WTC11 (cell line): ENCODE measurements around the gene NTSR1. TPM values are rescaled to one million over a fixed set of nuclear protein-coding genes. Genes with fewer than 3 reads are reported as not detected.

Experiments
- ATAC-seq: fragments of 200-7000 bp; cut with Tn5 transposase; 2 replicates; pipeline ENCODE4 v1.10.0; 2021; ENCODE audit warnings: mild to moderate bottlenecking, moderate library complexity
- CTCF ChIA-PET: fragments of 300-600 bp; sonication (Branson Sonifier 250); formaldehyde crosslinking; loops from one replicate; lab custom pipeline; 2021; ENCODE audit warnings: antibody characterized with exemption; lab: Charles Lee
- POLR2A ChIA-PET: fragments of 350-600 bp; sonication (Branson Sonifier 250); formaldehyde crosslinking; loops from one replicate; lab custom pipeline; 2021; ENCODE audit warnings: antibody characterized with exemption; lab: Charles Lee
- DNase-seq: peaks from one replicate; pipeline ENCODE4 v3.0.0; 2021; ENCODE audit warnings: low spot score
- H3K27ac Mint-ChIP-seq: 2 replicates; pipeline ENCODE4 v1.8.0; 2021; ENCODE audit warnings: mixed read lengths
- H3K27me3 Mint-ChIP-seq: 2 replicates; pipeline ENCODE4 v1.8.0; 2021; ENCODE audit warnings: low read depth, mild to moderate bottlenecking, moderate library complexity, mixed read lengths
- H3K36me3 Mint-ChIP-seq: 2 replicates; pipeline ENCODE4 v1.8.0; 2021; ENCODE audit warnings: mixed read lengths
- H3K4me1 Mint-ChIP-seq: 2 replicates; pipeline ENCODE4 v1.8.0; 2022; ENCODE audit warnings: mixed read lengths
- H3K4me3 Mint-ChIP-seq: 2 replicates; pipeline ENCODE4 v1.8.0; 2021; ENCODE audit warnings: mild to moderate bottlenecking, moderate library complexity, mixed read lengths
- H3K9me3 Mint-ChIP-seq: 2 replicates; pipeline ENCODE4 v1.8.0; 2021; ENCODE audit warnings: mixed read lengths
- CREB1 ChIP-seq: sonication (generic); formaldehyde crosslinking; IDR thresholded peaks from 2 replicates; pipeline ENCODE4 v1.8.0; 2023; ENCODE audit warnings: mild to moderate bottlenecking, missing genetic modification reagents
- ELF4 ChIP-seq: sonication (generic); formaldehyde crosslinking; IDR thresholded peaks from 2 replicates; pipeline ENCODE4 v1.8.1; 2022; ENCODE audit warnings: low read depth, mild to moderate bottlenecking, moderate library complexity, missing genetic modification reagents
- ETV6 ChIP-seq: sonication (generic); formaldehyde crosslinking; IDR thresholded peaks from 2 replicates; pipeline ENCODE4 v1.8.1; 2022; ENCODE audit warnings: mild to moderate bottlenecking, missing genetic modification reagents
- FOXJ3 ChIP-seq: sonication (generic); formaldehyde crosslinking; IDR thresholded peaks from 2 replicates; pipeline ENCODE4 v1.9.0; 2021; ENCODE audit warnings: missing genetic modification reagents, mild to moderate bottlenecking, borderline replicate concordance
- FOXK1 ChIP-seq: sonication (generic); formaldehyde crosslinking; IDR thresholded peaks from 2 replicates; pipeline ENCODE4 v1.8.0; 2022; ENCODE audit warnings: mild to moderate bottlenecking, moderate library complexity, missing genetic modification reagents
- FOXP1 ChIP-seq: sonication (generic); formaldehyde crosslinking; IDR thresholded peaks from 2 replicates; pipeline ENCODE4 v1.8.0; 2022; ENCODE audit warnings: missing genetic modification reagents, mild to moderate bottlenecking, moderate library complexity, borderline replicate concordance
- GABPB1 ChIP-seq: sonication (generic); formaldehyde crosslinking; IDR thresholded peaks from 2 replicates; pipeline ENCODE4 v1.8.1; 2023; ENCODE audit warnings: mild to moderate bottlenecking, missing genetic modification reagents
- IRF2 ChIP-seq: sonication (generic); formaldehyde crosslinking; IDR thresholded peaks from 2 replicates; pipeline ENCODE4 v1.8.0; 2022; ENCODE audit warnings: low read depth, missing genetic modification reagents, borderline replicate concordance
- NR2C2 ChIP-seq: sonication (generic); formaldehyde crosslinking; IDR thresholded peaks from 2 replicates; pipeline ENCODE4 v1.8.0; 2022; ENCODE audit warnings: mild to moderate bottlenecking, missing genetic modification reagents
- TCF7 ChIP-seq: sonication (generic); formaldehyde crosslinking; IDR thresholded peaks from 2 replicates; pipeline ENCODE4 v1.8.0; 2022; ENCODE audit warnings: mild to moderate bottlenecking, low read depth, missing genetic modification reagents, moderate library complexity
- ZBTB21 ChIP-seq: sonication (generic); formaldehyde crosslinking; IDR thresholded peaks from 2 replicates; pipeline ENCODE4 v1.8.1; 2023; ENCODE audit warnings: mild to moderate bottlenecking, missing genetic modification reagents, borderline replicate concordance
- ZNF138 ChIP-seq: sonication (generic); formaldehyde crosslinking; conservative IDR thresholded peaks from 2 replicates; pipeline ENCODE4 v1.8.1; 2022; ENCODE audit warnings: mild to moderate bottlenecking, moderate library complexity, missing genetic modification reagents
- ZNF317 ChIP-seq: sonication (generic); formaldehyde crosslinking; IDR thresholded peaks from 2 replicates; pipeline ENCODE4 v1.8.1; 2023; ENCODE audit warnings: low read depth, mild to moderate bottlenecking, moderate library complexity, missing genetic modification reagents, borderline replicate concordance
- ZNF423 ChIP-seq: fragments of 250-450 bp; sonication (Bioruptor Pico); IDR thresholded peaks from 2 replicates; pipeline ENCODE4 v2.1.2; 2022; ENCODE audit warnings: mild to moderate bottlenecking, moderate library complexity
- total RNA-seq: library from RNA; stranded (reverse); gene quantifications from 3 replicates; pipeline ENCODE4 v1.2.3, GENCODE V29; 2021
- TF ChIP-seq, protein P1 (sequence below): fragments of 200-600 bp; IDR thresholded peaks from 2 replicates; pipeline ENCODE4 v1.8.0; 2022; ENCODE audit warnings: antibody characterized with exemption
- TF ChIP-seq, protein P2 (sequence below): sonication (generic); formaldehyde crosslinking; IDR thresholded peaks from 2 replicates; pipeline ENCODE4 v1.8.0; 2022; ENCODE audit warnings: mild to moderate bottlenecking, missing genetic modification reagents
- TF ChIP-seq, protein P3 (sequence below): sonication (generic); formaldehyde crosslinking; IDR thresholded peaks from 2 replicates; pipeline ENCODE4 v1.8.0; 2022; ENCODE audit warnings: mild to moderate bottlenecking, missing genetic modification reagents
- TF ChIP-seq, protein P4 (sequence below): sonication (generic); formaldehyde crosslinking; IDR thresholded peaks from 2 replicates; pipeline ENCODE4 v1.8.0; 2022; ENCODE audit warnings: mild to moderate bottlenecking, missing genetic modification reagents

NTSR1 gene
- total RNA-seq, 1 experiment from 2014 or later = 0.63 TPM

DNA sequence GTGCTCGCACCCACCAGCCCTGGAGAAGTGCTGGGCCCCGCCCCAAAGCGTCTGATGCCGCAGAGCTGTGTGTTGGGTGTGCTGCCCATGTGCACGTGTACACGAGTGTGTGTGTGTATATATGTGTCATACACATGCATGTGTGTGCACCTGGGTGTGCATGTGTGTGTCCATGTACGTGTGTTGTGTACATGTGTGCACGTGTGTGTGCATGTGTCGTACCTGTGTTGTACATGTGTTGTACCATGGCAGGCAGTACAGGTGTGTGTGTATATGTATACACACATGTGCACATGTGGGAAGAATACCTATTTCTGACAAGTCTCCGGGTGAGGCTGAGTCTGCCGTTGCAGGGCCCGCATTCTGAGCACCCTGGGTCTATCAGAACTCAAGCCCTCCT is 81.4 kb downstream of the NTSR1 start:
- POLR2A ChIA-PET = interaction anchor here (0.7 kb wide), 1 partner anchor 40 kb away, joined by 3 read pairs; no protein-coding TSS in a partner anchor
- no peak for ATAC-seq
- Mint-ChIP-seq H3K27ac (no peak overlapping the region), H3K36me3 (no peaks in the 10 kb centered on the region), H3K4me3 (no peak overlapping the region), H3K27me3 (peaks cover 12% of the 10 kb centered on the region), H3K9me3 (no peaks in the 10 kb centered on the region), H3K4me1 (peaks cover 16% of the 10 kb centered on the region)
- CTCF ChIA-PET = interaction anchor here (1.0 to 3.2 kb wide), 10 partner anchors 7 to 290 kb away, joined by 3 to 38 read pairs (median 10); partner anchors contain the start of gene NTSR1
- TF ChIP-seq FOXK1 (CRISPR knock-in tag) (no peak), ZBTB21 (CRISPR knock-in tag) (no peak), ZNF138 (no peak), ZNF423 (CRISPR knock-in tag) (no peak), ELF4 (no peak), ZNF317 (CRISPR knock-in tag) (no peak), NR2C2 (CRISPR knock-in tag) (no peak), FOXP1 (CRISPR knock-in tag) (no peak), TCF7 (no peak), IRF2 (CRISPR knock-in tag) (no peak), FOXJ3 (CRISPR knock-in tag) (no peak), CREB1 (CRISPR knock-in tag) (no peak)
- TF ChIP-seq, protein P1, sequence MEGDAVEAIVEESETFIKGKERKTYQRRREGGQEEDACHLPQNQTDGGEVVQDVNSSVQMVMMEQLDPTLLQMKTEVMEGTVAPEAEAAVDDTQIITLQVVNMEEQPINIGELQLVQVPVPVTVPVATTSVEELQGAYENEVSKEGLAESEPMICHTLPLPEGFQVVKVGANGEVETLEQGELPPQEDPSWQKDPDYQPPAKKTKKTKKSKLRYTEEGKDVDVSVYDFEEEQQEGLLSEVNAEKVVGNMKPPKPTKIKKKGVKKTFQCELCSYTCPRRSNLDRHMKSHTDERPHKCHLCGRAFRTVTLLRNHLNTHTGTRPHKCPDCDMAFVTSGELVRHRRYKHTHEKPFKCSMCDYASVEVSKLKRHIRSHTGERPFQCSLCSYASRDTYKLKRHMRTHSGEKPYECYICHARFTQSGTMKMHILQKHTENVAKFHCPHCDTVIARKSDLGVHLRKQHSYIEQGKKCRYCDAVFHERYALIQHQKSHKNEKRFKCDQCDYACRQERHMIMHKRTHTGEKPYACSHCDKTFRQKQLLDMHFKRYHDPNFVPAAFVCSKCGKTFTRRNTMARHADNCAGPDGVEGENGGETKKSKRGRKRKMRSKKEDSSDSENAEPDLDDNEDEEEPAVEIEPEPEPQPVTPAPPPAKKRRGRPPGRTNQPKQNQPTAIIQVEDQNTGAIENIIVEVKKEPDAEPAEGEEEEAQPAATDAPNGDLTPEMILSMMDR = no peak
- TF ChIP-seq, protein P2, sequence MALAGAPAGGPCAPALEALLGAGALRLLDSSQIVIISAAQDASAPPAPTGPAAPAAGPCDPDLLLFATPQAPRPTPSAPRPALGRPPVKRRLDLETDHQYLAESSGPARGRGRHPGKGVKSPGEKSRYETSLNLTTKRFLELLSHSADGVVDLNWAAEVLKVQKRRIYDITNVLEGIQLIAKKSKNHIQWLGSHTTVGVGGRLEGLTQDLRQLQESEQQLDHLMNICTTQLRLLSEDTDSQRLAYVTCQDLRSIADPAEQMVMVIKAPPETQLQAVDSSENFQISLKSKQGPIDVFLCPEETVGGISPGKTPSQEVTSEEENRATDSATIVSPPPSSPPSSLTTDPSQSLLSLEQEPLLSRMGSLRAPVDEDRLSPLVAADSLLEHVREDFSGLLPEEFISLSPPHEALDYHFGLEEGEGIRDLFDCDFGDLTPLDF (CRISPR knock-in tag) = no peak
- no peak for DNase-seq

DNA sequence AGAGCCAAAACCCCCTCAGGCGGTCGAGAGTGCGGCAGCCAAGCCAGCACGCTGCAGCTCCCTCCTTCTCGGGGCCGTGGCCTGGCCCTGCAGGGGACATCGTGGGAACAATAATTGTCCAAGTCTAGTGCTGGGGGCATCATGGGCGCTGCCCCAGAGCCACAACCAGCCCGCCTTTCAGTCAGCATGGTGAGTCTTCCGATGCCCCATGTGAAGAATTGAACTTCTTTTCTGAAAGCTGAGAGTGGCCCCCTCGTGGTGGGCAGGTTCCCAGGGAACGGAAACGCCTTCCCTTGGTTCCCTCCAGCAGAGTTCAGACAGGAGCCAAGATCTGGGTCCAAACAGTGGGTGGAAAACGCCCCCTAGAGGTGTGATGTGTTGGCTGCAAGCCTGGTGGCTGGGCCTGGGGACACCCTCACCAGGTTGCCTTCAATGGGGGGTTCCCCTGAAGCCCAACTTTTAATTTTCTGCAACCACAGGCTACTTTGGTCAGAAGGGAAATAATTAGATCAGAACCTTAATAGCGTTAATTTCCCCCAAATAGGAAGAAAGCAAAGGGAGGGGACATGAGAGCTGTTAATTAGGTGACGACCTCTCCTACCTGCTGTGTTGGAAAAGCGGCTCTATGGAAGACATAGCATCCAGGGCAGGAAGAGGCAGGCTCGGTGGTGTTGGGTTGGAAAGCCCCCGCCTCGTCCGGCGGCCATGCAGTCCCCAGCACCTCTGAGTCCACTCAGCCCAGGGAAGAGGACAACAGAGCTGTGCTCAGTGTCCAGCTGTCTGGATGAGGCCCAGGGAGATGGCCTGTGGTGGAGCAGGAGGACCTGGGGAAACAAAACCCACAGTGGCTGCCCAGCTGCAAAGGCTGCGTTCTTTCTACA is 82.9 kb downstream of the NTSR1 start:
- TF ChIP-seq IRF2 (CRISPR knock-in tag) (no peak), ZNF423 (CRISPR knock-in tag) (peak; percentile 45; the same call in 1 of the 2 replicates), GABPB1 (peak; percentile 43; the same call in 1 of the 2 replicates), ETV6 (CRISPR knock-in tag) (peak; percentile 72)
- TF ChIP-seq, protein P3, sequence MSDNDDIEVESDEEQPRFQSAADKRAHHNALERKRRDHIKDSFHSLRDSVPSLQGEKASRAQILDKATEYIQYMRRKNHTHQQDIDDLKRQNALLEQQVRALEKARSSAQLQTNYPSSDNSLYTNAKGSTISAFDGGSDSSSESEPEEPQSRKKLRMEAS (CRISPR knock-in tag) = peak; percentile 47
- TF ChIP-seq, protein P1 = peak; percentile 79
- TF ChIP-seq, protein P4, sequence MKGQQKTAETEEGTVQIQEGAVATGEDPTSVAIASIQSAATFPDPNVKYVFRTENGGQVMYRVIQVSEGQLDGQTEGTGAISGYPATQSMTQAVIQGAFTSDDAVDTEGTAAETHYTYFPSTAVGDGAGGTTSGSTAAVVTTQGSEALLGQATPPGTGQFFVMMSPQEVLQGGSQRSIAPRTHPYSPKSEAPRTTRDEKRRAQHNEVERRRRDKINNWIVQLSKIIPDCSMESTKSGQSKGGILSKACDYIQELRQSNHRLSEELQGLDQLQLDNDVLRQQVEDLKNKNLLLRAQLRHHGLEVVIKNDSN (CRISPR knock-in tag) = no peak
- H3K9me3 Mint-ChIP-seq = no peaks in the 10 kb centered on the region
- H3K27ac Mint-ChIP-seq = no peak overlapping the region
- peak overlapping the region; percentile 63 for H3K4me3 Mint-ChIP-seq
- ATAC-seq (peak; percentile 48), DNase-seq (peak; percentile 90)
- H3K36me3 Mint-ChIP-seq = no peaks in the 10 kb centered on the region
- ChIA-PET POLR2A (interaction anchor here (0.6 kb wide), 2 partner anchors 24 to 31 kb away, joined by 3 to 4 read pairs; no protein-coding TSS in a partner anchor), CTCF (interaction anchor here (0.6 to 3.2 kb wide), 67 partner anchors 9 to 423 kb away, joined by 3 to 38 read pairs (median 5); partner anchors contain the start of genes COL9A3, NTSR1 and SLCO4A1)
- H3K4me1 Mint-ChIP-seq = peaks cover 16% of the 10 kb centered on the region
- peaks cover 19% of the 10 kb centered on the region for H3K27me3 Mint-ChIP-seq
